ENCODE measurements around the gene FSTL5.

Gene FSTL5

DNA sequence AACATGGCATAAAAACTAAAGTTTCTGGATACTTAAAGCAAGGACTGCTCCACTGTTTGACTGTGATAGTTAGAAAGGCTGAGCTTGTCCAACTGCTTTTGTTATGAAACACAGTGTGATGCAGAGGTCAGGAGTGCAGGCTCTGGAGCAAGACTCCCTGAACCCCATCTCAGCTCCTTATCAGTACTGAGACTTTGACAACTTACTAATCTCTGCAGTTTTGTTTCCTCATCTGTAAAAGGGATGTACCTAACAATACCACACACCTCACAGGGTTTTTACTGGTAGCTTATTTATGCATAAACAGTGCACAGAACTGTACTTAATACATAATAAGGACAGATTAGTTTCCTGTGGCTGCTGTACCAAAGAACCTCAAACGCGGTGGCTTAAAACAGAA is 804.3 kb downstream of the FSTL5 start:
- no peak for DNase-seq
- H3K4me1 ChIP-seq (ENCODE audit: insufficient read depth, low read length): no peaks in the 10 kb centered on the region
- H3K79me2 ChIP-seq (ENCODE audit: insufficient read depth, low read length): no peaks in the 10 kb centered on the region
- no peak for ATAC-seq (ENCODE audit: insufficient read depth, low read depth)
- no peak overlapping the region for H2AFZ ChIP-seq (ENCODE audit: low read depth, low read length)
- TF ChIP-seq EZH2 (IDR thresholded peaks at IDR 0.05; ENCODE audit: borderline replicate concordance, low read depth, low read length, severe bottlenecking): no peak
- TF ChIP-seq, protein P1, sequence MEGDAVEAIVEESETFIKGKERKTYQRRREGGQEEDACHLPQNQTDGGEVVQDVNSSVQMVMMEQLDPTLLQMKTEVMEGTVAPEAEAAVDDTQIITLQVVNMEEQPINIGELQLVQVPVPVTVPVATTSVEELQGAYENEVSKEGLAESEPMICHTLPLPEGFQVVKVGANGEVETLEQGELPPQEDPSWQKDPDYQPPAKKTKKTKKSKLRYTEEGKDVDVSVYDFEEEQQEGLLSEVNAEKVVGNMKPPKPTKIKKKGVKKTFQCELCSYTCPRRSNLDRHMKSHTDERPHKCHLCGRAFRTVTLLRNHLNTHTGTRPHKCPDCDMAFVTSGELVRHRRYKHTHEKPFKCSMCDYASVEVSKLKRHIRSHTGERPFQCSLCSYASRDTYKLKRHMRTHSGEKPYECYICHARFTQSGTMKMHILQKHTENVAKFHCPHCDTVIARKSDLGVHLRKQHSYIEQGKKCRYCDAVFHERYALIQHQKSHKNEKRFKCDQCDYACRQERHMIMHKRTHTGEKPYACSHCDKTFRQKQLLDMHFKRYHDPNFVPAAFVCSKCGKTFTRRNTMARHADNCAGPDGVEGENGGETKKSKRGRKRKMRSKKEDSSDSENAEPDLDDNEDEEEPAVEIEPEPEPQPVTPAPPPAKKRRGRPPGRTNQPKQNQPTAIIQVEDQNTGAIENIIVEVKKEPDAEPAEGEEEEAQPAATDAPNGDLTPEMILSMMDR (IDR thresholded peaks at IDR 0.05; ENCODE audit: borderline replicate concordance, extremely low read depth, low read length, poor library complexity, severe bottlenecking): no peak
- H3K27me3 ChIP-seq (ENCODE audit: insufficient read depth, low read length, poor library complexity): no peaks in the 10 kb centered on the region
- no peaks in the 10 kb centered on the region for H3K36me3 ChIP-seq (ENCODE audit: insufficient read depth, low read length)
- H3K27ac ChIP-seq (ENCODE audit: low read length): no peak overlapping the region
- no peaks in the 10 kb centered on the region for H4K20me1 ChIP-seq (ENCODE audit: insufficient read depth, low read length)
- no peak overlapping the region for H3K9ac ChIP-seq (ENCODE audit: low read depth, low read length)
- H3K9me3 ChIP-seq (ENCODE audit: insufficient read depth, low read length, severe bottlenecking): no peaks in the 10 kb centered on the region
- H3K4me2 ChIP-seq (ENCODE audit: insufficient read depth, low read length): no peak overlapping the region
- no peak overlapping the region for H3K4me3 ChIP-seq (ENCODE audit: low read depth in 1 of 2, low read length in 2 of 2)

DNA sequence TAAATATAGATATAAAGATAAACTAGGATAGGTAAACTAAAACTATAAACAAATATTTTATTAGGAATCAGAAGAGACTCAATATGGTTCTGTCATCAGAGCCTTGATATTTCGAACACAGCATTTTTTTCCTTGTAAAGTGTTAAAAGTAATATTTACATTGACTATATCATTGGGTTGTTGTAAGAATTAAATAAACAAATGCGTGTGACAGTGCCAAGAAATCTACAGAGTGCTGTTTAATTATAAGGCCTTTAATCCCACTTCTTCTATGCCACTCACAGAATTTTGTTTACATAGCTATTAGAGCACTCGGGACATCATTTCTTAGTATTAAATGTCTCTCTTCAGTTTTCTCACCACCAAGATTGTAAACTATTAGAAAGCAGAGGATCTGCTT is 807.4 kb downstream of the FSTL5 start:
- TF ChIP-seq, protein P1 (IDR thresholded peaks at IDR 0.05; ENCODE audit: borderline replicate concordance, extremely low read depth, low read length, poor library complexity, severe bottlenecking): no peak
- TF ChIP-seq EZH2 (IDR thresholded peaks at IDR 0.05; ENCODE audit: borderline replicate concordance, low read depth, low read length, severe bottlenecking): no peak
- Histone ChIP-seq H3K36me3 (ENCODE audit: insufficient read depth, low read length) (no peaks in the 10 kb centered on the region), H3K27me3 (ENCODE audit: insufficient read depth, low read length, poor library complexity) (no peaks in the 10 kb centered on the region), H3K9ac (ENCODE audit: low read depth, low read length) (no peak overlapping the region), H3K4me3 (ENCODE audit: low read depth in 1 of 2, low read length in 2 of 2) (no peak overlapping the region), H3K79me2 (ENCODE audit: insufficient read depth, low read length) (no peaks in the 10 kb centered on the region), H3K4me2 (ENCODE audit: insufficient read depth, low read length) (no peak overlapping the region), H2AFZ (ENCODE audit: low read depth, low read length) (no peak overlapping the region), H3K9me3 (ENCODE audit: insufficient read depth, low read length, severe bottlenecking) (no peaks in the 10 kb centered on the region), H4K20me1 (ENCODE audit: insufficient read depth, low read length) (no peaks in the 10 kb centered on the region), H3K27ac (ENCODE audit: low read length) (no peak overlapping the region), H3K4me1 (ENCODE audit: insufficient read depth, low read length) (no peaks in the 10 kb centered on the region)
- no peak for DNase-seq
- ATAC-seq (ENCODE audit: insufficient read depth, low read depth): no peak

DNA sequence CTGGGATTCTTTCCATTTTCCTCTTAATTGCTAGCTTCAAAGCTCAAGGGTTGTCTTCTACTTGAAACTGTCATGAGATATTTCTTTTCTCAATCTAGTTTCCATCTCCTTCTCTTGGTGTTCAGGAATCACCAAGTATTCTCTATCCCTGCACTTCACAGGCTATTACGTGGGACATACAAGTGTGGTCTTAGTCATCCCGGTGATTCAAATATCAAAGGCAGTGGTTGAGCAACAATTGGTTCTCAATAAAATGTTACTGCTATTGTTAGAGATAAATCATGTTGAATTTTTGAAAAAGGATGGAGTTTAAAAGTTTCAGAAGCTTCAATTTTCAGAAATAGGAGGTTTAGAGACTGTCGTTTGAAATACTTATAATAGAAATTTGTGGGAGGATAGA is 812.9 kb downstream of the FSTL5 start:
- H3K79me2 ChIP-seq (ENCODE audit: insufficient read depth, low read length): no peaks in the 10 kb centered on the region
- H3K4me1 ChIP-seq (ENCODE audit: insufficient read depth, low read length): no peaks in the 10 kb centered on the region
- ATAC-seq (ENCODE audit: insufficient read depth, low read depth) (no peak), DNase-seq (no peak)
- no peak overlapping the region for H3K27ac ChIP-seq (ENCODE audit: low read length)
- TF ChIP-seq, protein P1 (IDR thresholded peaks at IDR 0.05; ENCODE audit: borderline replicate concordance, extremely low read depth, low read length, poor library complexity, severe bottlenecking): no peak
- TF ChIP-seq EZH2 (IDR thresholded peaks at IDR 0.05; ENCODE audit: borderline replicate concordance, low read depth, low read length, severe bottlenecking): no peak
- H4K20me1 ChIP-seq (ENCODE audit: insufficient read depth, low read length): no peaks in the 10 kb centered on the region
- no peak overlapping the region for H2AFZ ChIP-seq (ENCODE audit: low read depth, low read length)
- H3K4me3 ChIP-seq (ENCODE audit: low read depth in 1 of 2, low read length in 2 of 2): no peak overlapping the region
- H3K36me3 ChIP-seq (ENCODE audit: insufficient read depth, low read length): no peaks in the 10 kb centered on the region
- no peak overlapping the region for H3K9ac ChIP-seq (ENCODE audit: low read depth, low read length)
- H3K27me3 ChIP-seq (ENCODE audit: insufficient read depth, low read length, poor library complexity): no peaks in the 10 kb centered on the region
- H3K9me3 ChIP-seq (ENCODE audit: insufficient read depth, low read length, severe bottlenecking): no peaks in the 10 kb centered on the region
- H3K4me2 ChIP-seq (ENCODE audit: insufficient read depth, low read length): no peak overlapping the region

DNA sequence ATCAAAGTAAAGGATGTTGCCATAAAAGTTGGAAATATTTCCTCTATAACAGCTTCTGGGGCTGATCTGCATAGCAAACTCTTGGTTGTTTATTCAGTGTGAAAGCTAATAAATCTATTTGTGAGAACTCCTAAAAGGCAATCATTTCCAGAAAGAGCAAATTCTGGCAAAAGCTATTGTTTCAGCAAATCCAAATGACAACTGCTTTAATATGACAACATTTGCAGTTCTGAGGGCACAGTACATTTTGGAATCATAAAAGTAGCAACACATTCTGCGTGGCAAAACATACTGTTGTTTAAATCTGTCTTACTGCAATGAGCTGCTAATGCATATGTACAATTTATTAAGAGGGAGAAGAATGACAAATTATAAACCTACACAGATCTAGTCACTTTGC is 818.1 kb downstream of the FSTL5 start:
- H2AFZ ChIP-seq (ENCODE audit: low read depth, low read length): no peak overlapping the region

More for the DNA sequence above, 818.1 kb downstream of the FSTL5 start:
- H3K79me2 ChIP-seq (ENCODE audit: insufficient read depth, low read length): no peaks in the 10 kb centered on the region
- no peaks in the 10 kb centered on the region for H3K36me3 ChIP-seq (ENCODE audit: insufficient read depth, low read length)
- H3K9ac ChIP-seq (ENCODE audit: low read depth, low read length): no peak overlapping the region
- no peaks in the 10 kb centered on the region for H3K27me3 ChIP-seq (ENCODE audit: insufficient read depth, low read length, poor library complexity)
- H3K4me1 ChIP-seq (ENCODE audit: insufficient read depth, low read length): no peaks in the 10 kb centered on the region
- H4K20me1 ChIP-seq (ENCODE audit: insufficient read depth, low read length): no peaks in the 10 kb centered on the region
- H3K4me2 ChIP-seq (ENCODE audit: insufficient read depth, low read length): no peak overlapping the region
- no peak overlapping the region for H3K4me3 ChIP-seq (ENCODE audit: low read depth in 1 of 2, low read length in 2 of 2)
- no peaks in the 10 kb centered on the region for H3K9me3 ChIP-seq (ENCODE audit: insufficient read depth, low read length, severe bottlenecking)
- H3K27ac ChIP-seq (ENCODE audit: low read length): no peak overlapping the region
- no peak for TF ChIP-seq EZH2 (IDR thresholded peaks at IDR 0.05; ENCODE audit: borderline replicate concordance, low read depth, low read length, severe bottlenecking)
- TF ChIP-seq, protein P1 (IDR thresholded peaks at IDR 0.05; ENCODE audit: borderline replicate concordance, extremely low read depth, low read length, poor library complexity, severe bottlenecking): no peak
- DNase-seq (no peak), ATAC-seq (ENCODE audit: insufficient read depth, low read depth) (no peak)

Data from DND-41 (cell line).